Skin epidermis (tissue), 12 donors: ENCODE results near the gene CYP27A1.
"Not testable (repeated sequence)": the region's sequence is repeated elsewhere in the genome, so short reads cannot be mapped to it uniquely, and the experiment has no call there.

ENCODE experiments used
- H3K27ac ChIP-seq, 21 experiments: fragments of 200-600 bp; sonication (generic) in 11 of 21; one replicate each; pipeline ENCODE4 v1.5.0; 2020; ENCODE audit warnings: mild to moderate bottlenecking in 3 of 21, inconsistent platforms in 2 of 21, moderate library complexity in 2 of 21
- H3K4me3 ChIP-seq, 7 experiments: fragments of 200-600 bp; sonication (generic) in 2 of 7; one replicate each; pipeline ENCODE4 v1.5.0; 2020; ENCODE audit warnings: inconsistent platforms in 2 of 7, mild to moderate bottlenecking in 2 of 7, moderate library complexity in 1 of 7

The CYP27A1 gene

DNA sequence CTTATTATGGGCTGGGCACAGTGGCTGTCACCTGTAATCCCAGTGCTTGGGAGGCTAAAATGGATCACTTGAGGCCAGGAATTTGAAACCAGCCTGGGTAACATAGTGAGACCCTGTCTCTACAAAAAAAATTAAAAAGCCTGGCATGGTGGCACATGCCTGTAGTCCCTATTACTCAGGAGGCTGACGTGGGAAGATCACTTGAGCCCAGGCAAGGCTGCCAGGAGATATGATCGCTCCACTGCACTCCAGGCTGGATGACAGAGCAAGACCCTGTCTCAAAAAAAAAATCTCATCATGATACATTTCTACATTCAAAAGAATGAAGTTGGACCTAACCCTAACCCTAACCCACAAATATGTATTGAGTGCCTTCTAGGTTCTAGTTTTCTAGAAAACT is 20.2 kb upstream of the CYP27A1 start:
- Histone ChIP-seq H3K4me3 (no peak overlapping the region), H3K27ac (no peak overlapping the region)

- not testable (repeated sequence) for H3K4me3 ChIP-seq, H3K27ac ChIP-seq
These were observed 9.2 kb upstream of the CYP27A1 start for GRCh38 chr2:218772759-218773158.

DNA sequence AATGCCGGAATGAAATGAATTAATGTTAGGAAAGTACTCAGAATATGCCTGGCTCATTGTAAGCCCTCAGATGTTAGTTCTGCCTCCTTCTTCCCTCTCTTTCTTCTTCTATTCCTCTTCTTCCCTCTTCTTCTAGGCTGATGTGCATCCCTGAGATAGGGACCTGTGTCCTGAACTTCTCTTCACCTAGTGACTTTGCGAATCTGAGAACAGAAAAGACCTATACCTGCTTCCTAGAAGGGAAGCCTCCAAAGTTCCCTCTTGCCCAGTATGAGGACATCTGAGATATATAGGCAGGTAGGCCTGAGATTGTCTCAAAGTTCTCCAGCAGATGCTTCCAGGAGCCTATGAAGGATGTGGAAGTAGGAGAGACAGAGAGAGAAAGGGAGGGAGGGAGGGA is 8.1 kb upstream of the CYP27A1 start:
- H3K4me3 ChIP-seq = no peak overlapping the region
- no peak overlapping the region for H3K27ac ChIP-seq

DNA sequence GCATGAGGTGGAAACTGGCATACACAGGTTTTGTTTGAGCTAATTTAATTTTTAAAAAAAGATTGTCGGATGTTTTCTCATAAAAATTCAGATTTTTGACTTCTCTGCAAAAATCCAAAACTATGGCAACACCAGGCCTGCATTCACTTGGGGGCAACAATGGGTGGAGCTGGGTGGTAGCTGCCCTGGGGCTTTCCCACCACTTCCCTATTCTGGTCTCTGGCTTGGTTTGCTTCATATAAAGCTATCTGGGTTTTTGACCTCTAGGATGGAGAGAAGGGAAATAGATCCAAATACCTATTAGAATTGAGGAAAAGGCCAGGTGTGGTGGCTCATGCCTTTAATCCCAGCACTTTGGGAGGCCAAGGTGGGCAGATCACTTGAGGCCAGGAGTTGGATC is 5.5 kb upstream of the CYP27A1 start:
- H3K4me3 ChIP-seq = no peak overlapping the region
- no peak overlapping the region for H3K27ac ChIP-seq

DNA sequence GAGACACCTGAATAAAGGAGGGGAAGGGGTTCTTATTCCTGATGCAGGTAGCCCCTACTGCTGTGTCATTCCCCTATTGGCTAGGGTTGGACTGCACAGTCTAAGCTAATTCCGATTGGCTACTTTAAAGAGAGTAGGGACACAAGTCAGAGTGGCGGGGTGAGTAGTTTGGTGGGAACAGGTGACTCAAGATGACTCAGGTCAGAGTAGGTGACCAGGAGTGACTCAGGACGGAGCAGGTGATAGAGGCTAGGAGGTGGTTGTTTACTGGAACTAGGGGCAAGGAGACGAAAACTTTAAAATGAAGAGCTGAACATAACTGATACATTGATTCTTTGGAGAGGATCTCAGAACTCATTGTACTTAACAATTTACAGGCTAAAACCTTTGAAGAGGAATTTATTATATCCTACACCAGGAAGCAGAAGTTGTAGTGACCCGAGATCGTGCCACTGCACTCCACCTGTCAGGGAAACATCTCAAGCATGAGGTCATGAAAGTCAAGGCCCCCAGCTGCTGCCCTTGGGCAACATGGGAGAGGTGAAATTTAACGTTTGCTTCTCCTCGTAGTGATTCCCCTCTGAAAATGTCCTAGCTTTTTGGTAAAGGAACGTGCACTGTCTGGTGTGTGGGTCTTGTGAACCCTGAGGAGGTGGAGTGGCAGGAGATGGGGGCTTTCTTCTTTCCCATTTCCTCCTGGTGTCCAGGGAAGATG is 4.5 kb upstream of the CYP27A1 start:
- Histone ChIP-seq H3K4me3 (no peak overlapping the region), H3K27ac (no peak overlapping the region)

- Histone ChIP-seq H3K4me3 (no peak overlapping the region), H3K27ac (no peak overlapping the region)
These were observed 1.9 kb upstream of the CYP27A1 start for GRCh38 chr2:218780046-218780445.

GRCh38 chr2:218780851-218781690 is 876 bp upstream of the CYP27A1 start:
- H3K4me3 ChIP-seq = peak overlapping the region; percentile 38 to 61 (median 55)
- H3K27ac ChIP-seq = peak overlapping the region; percentile 16 to 92 (median 84)

- peak overlapping the region; percentile 38 to 61 (median 55) for H3K4me3 ChIP-seq
- H3K27ac ChIP-seq = peak overlapping the region in 18 of 21 experiments; percentile 0 to 92 (median 84)
These were observed 539 bp downstream of the CYP27A1 start for GRCh38 chr2:218782528-218782844.

- H3K27ac ChIP-seq = peak overlapping the region in 3 of 21 experiments; percentile 16 to 34 (median 24)
- H3K4me3 ChIP-seq = peak overlapping the region in 2 of 7 experiments; percentile 22 to 55
These were observed 1.7 kb downstream of the CYP27A1 start for GRCh38 chr2:218783688-218784087.

DNA sequence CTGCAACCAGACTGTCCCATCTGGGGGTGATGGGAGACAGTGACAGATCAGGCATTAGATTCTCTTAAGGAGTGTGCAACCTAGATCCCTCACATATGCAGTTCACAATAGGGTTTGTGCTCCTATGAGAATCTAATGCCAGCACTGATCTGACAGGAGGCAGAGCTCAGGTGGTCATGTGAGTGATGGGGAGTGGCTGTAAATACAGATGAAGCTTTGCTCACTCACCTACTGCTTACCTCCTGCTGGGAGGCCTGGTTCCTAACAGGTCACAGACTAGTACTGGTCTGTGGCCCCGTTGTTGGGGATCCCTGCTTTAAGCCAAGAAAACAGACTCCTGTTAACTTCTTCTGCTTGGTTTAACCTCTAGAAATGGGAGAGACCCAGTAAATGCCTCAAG is 3.2 kb downstream of the CYP27A1 start:
- H3K4me3 ChIP-seq = no peak overlapping the region
- no peak overlapping the region for H3K27ac ChIP-seq

DNA sequence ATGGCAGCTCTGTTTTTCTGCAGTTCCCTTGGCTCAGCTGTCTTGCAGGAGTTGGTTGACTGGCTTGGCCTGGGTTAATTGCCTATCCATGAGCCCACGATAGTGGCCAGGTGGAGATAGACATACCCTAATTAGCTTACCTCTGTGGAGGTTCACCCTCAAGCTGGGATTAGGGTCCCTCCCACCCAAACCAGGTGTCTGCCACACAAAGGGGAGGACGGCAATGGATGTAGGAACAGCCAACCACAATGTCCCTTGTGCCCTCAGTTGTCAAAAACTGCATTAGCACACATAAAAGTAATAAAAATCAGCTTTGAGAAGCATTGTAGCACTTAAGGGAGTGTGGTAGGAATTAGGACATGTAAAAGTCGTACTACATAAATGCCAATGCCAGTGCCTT is 4.2 kb downstream of the CYP27A1 start:
- H3K4me3 ChIP-seq = no peak overlapping the region

DNA sequence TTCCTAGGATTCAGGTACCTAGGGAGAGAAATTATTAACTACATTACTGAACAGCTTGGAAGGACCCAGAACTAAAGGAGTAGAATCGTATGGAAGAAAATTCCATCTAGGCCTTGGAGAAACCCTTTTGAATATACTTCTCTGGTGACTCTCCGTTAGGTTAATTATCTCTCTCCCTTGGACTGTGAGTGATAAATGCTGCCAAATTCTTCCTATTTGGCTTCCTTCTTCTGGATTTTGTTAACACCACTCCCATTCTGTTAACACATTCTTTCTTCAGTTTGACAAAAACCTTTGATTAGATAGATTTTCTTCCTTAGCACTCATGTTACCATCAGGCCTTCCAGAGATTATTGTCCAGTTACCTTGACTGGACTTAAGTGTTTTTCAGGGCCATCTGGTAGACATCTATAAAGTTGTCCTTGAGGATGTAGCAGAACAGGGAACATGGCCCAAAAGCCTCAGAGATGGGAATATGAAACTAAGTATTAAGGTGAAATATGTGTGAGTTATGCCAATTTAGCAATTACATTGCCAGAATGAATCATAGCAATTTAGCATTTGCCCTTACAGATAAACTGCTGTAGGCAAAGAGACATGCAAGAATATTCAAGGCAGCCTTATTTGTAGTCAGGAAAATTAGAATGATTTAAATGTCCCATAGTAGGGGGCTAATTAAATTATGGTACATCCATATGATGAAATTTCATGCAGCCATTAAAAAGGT is 6.7 kb downstream of the CYP27A1 start:
- no peak overlapping the region for H3K4me3 ChIP-seq
- H3K27ac ChIP-seq = peak overlapping the region in 2 of 21 experiments; percentile 0 to 21

More for the DNA sequence above, 4.2 kb downstream of the CYP27A1 start:
- no peak overlapping the region for H3K27ac ChIP-seq

DNA sequence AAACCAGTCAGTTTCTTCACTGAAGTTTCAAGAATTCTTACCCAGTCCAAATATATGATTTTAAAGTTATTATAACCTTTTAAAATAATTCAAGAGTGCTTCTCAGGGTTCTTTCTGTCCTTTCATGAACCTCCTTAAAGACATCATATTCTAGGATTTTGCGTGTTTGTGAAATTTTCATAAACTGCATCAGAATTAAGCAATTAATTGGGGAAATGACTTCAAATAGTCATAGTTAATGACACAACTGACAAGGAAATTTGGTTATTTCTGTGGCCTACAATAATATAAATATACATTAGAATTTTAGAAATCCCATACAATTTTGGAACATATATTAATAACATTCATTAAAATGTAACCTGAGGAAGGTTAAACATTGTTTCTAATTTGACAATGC is 10.5 kb downstream of the CYP27A1 start:
- no peak overlapping the region for H3K27ac ChIP-seq
- H3K4me3 ChIP-seq = no peak overlapping the region

GRCh38 chr2:218796691-218797090 is 14.7 kb downstream of the CYP27A1 start:
- Histone ChIP-seq H3K4me3 (no peak overlapping the region), H3K27ac (no peak overlapping the region)

DNA sequence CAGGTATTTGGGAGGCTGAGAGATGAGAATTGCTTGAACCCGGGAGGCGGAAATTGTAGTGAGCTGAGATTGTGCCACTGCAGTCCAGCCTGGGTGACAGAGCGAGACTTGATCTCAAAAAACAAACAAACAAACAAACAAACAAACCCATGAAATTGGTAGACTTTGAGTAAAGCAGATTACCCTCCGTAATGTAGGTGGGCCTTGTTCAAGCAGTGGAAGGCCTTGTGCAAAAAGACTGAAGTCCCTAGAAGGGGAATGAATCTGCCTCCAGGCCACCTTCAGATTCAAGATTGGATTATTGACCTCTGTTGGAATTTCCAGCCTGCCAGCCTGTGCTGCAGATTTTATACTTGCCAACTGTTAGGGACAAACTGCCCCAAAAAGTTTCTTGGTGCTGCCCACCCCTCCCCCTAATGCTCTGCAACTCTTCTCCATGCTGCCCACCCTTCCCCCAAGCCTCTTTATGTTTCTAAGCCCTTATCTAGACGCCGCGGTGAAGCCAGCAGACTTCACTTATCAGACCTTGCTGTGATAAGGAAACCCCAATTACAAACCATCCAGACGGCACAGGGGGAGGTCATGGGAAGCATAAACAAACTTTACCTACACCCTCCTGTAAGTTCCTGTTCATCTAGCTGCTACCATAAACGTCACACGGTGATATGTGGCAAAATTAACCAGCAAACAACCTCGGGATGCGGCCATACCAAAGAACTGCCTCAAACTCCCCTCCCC is 17.0 kb downstream of the CYP27A1 start:
- peak overlapping the region in 1 of 21 experiments; percentile 35 for H3K27ac ChIP-seq
- no peak overlapping the region for H3K4me3 ChIP-seq

DNA sequence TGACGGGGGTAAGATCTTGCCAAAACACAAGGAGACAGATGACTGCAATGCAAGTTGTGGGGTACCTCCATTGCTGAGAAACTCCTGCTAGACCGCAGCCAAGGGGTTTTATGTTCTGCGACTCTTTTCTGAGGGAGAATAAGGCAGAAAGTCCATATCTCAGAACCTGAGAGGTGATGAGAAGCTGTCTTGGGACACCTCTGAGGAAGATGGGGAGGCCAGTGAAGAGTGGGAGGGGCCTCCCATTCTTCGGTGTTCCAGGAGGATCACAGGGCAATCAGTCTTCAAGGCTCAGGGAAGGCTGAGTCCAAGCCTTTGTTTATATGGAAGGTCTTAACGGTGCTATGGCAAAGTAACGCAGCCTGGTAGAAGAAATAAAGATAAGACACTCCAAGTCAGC is 18.0 kb downstream of the CYP27A1 start:
- H3K4me3 ChIP-seq = no peak overlapping the region
- H3K27ac ChIP-seq = no peak overlapping the region

- no peak overlapping the region for H3K27ac ChIP-seq
- no peak overlapping the region for H3K4me3 ChIP-seq
These were observed 20.5 kb downstream of the CYP27A1 start for GRCh38 chr2:218802386-218802994.

GRCh38 chr2:218804817-218805216 is 22.9 kb downstream of the CYP27A1 start:
- no peak overlapping the region for H3K4me3 ChIP-seq
- H3K27ac ChIP-seq = no peak overlapping the region

DNA sequence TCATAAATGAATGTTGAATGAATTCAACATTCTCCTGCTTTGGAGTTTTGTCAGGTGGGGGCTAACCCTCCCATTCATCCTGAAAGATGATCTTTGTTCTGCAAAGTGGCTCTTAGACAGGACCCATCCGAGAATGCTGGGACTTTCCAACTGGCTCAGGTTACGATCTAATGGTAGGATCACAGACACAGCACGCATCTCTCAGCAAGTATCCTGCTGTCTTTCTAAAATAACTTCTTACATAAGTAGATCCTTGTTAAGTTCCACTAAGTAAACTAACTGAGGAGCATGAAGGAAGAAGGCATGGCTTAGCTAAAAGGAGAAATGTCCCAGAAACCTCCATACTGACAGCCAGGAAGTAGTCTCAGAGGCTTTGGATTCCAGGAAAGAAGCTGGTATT is 23.7 kb downstream of the CYP27A1 start:
- Histone ChIP-seq H3K4me3 (no peak overlapping the region), H3K27ac (peak overlapping the region in 15 of 21 experiments; percentile 9 to 79 (median 58))
